ENCODE measurements around the gene STAB1.

Gene STAB1

GRCh38 chr3:52498137-52499054 is 3.3 kb downstream of the STAB1 start:
- no peak for TF ChIP-seq EZH2 (IDR thresholded peaks at IDR 0.05)
- no peak for TF ChIP-seq POLR2AphosphoS5 (IDR thresholded peaks at IDR 0.05; ENCODE audit: borderline replicate concordance, low read depth, low read length)
- no peak for TF ChIP-seq FOXP2 (optimal IDR thresholded peaks at IDR 0.05; ENCODE audit: control extremely low read depth, extremely low read length, insufficient read depth)
- H3K9me3 ChIP-seq (ENCODE audit: low read depth, low read length), result no peaks in the 10 kb centered on the region
- no peaks in the 10 kb centered on the region for H3K36me3 ChIP-seq (ENCODE audit: insufficient read depth, low read length)
- no peak overlapping the region for H3K27ac ChIP-seq
- no peak for DNase-seq (ENCODE audit: low read depth, low spot score)
- no peak overlapping the region for H3K9ac ChIP-seq (ENCODE audit: insufficient read length)
- no peak overlapping the region for H3K4me3 ChIP-seq

GRCh38 chr3:52501046-52501445 is 5.9 kb downstream of the STAB1 start:
- TF ChIP-seq POLR2AphosphoS5 (IDR thresholded peaks at IDR 0.05; ENCODE audit: borderline replicate concordance, low read depth, low read length) (no peak), FOXP2 (optimal IDR thresholded peaks at IDR 0.05; ENCODE audit: control extremely low read depth, extremely low read length, insufficient read depth) (no peak), EZH2 (IDR thresholded peaks at IDR 0.05) (no peak)
- Histone ChIP-seq H3K36me3 (ENCODE audit: insufficient read depth, low read length) (no peaks in the 10 kb centered on the region), H3K4me3 (no peak overlapping the region), H3K27ac (no peak overlapping the region), H3K9ac (ENCODE audit: insufficient read length) (no peak overlapping the region), H3K9me3 (ENCODE audit: low read depth, low read length) (no peaks in the 10 kb centered on the region)
- DNase-seq (ENCODE audit: low read depth, low spot score), result no peak

GRCh38 chr3:52502001-52502400 is 6.9 kb downstream of the STAB1 start:
- no peaks in the 10 kb centered on the region for H3K9me3 ChIP-seq (ENCODE audit: low read depth, low read length)
- H3K9ac ChIP-seq (ENCODE audit: insufficient read length), result no peak overlapping the region
- no peak for TF ChIP-seq FOXP2 (optimal IDR thresholded peaks at IDR 0.05; ENCODE audit: control extremely low read depth, extremely low read length, insufficient read depth)
- no peak for TF ChIP-seq POLR2AphosphoS5 (IDR thresholded peaks at IDR 0.05; ENCODE audit: borderline replicate concordance, low read depth, low read length)
- no peak for TF ChIP-seq EZH2 (IDR thresholded peaks at IDR 0.05)
- no peak overlapping the region for H3K4me3 ChIP-seq
- no peak for DNase-seq (ENCODE audit: low read depth, low spot score)
- H3K36me3 ChIP-seq (ENCODE audit: insufficient read depth, low read length), result no peaks in the 10 kb centered on the region
- H3K27ac ChIP-seq, result no peak overlapping the region

- no peak for DNase-seq (ENCODE audit: low read depth, low spot score)
- Histone ChIP-seq H3K27ac (no peak overlapping the region), H3K36me3 (ENCODE audit: insufficient read depth, low read length) (no peaks in the 10 kb centered on the region), H3K9me3 (ENCODE audit: low read depth, low read length) (no peaks in the 10 kb centered on the region), H3K4me3 (no peak overlapping the region), H3K9ac (ENCODE audit: insufficient read length) (no peak overlapping the region)
- TF ChIP-seq EZH2 (IDR thresholded peaks at IDR 0.05), result no peak
- no peak for TF ChIP-seq FOXP2 (optimal IDR thresholded peaks at IDR 0.05; ENCODE audit: control extremely low read depth, extremely low read length, insufficient read depth)
- TF ChIP-seq POLR2AphosphoS5 (IDR thresholded peaks at IDR 0.05; ENCODE audit: borderline replicate concordance, low read depth, low read length), result no peak
Observed at GRCh38 chr3:52502808-52503350, 7.7 kb downstream of the STAB1 start.

- no peak for DNase-seq (ENCODE audit: low read depth, low spot score)
- Histone ChIP-seq H3K9me3 (ENCODE audit: low read depth, low read length) (no peaks in the 10 kb centered on the region), H3K36me3 (ENCODE audit: insufficient read depth, low read length) (no peaks in the 10 kb centered on the region), H3K4me3 (no peak overlapping the region), H3K9ac (ENCODE audit: insufficient read length) (no peak overlapping the region), H3K27ac (no peak overlapping the region)
- TF ChIP-seq FOXP2 (optimal IDR thresholded peaks at IDR 0.05; ENCODE audit: control extremely low read depth, extremely low read length, insufficient read depth) (no peak), POLR2AphosphoS5 (IDR thresholded peaks at IDR 0.05; ENCODE audit: borderline replicate concordance, low read depth, low read length) (no peak), EZH2 (IDR thresholded peaks at IDR 0.05) (no peak)
Observed at GRCh38 chr3:52503788-52504424, 8.8 kb downstream of the STAB1 start.

- Histone ChIP-seq H3K9me3 (ENCODE audit: low read depth, low read length) (no peaks in the 10 kb centered on the region), H3K9ac (ENCODE audit: insufficient read length) (no peak overlapping the region), H3K4me3 (no peak overlapping the region), H3K27ac (no peak overlapping the region), H3K36me3 (ENCODE audit: insufficient read depth, low read length) (no peaks in the 10 kb centered on the region)
- no peak for TF ChIP-seq POLR2AphosphoS5 (IDR thresholded peaks at IDR 0.05; ENCODE audit: borderline replicate concordance, low read depth, low read length)
- TF ChIP-seq FOXP2 (optimal IDR thresholded peaks at IDR 0.05; ENCODE audit: control extremely low read depth, extremely low read length, insufficient read depth), result no peak
- no peak for TF ChIP-seq EZH2 (IDR thresholded peaks at IDR 0.05)
- DNase-seq (ENCODE audit: low read depth, low spot score), result no peak
Observed at GRCh38 chr3:52504977-52505376, 9.8 kb downstream of the STAB1 start.

GRCh38 chr3:52506266-52506966 is 11.3 kb downstream of the STAB1 start:
- no peaks in the 10 kb centered on the region for H3K36me3 ChIP-seq (ENCODE audit: insufficient read depth, low read length)
- no peaks in the 10 kb centered on the region for H3K9me3 ChIP-seq (ENCODE audit: low read depth, low read length)
- H3K4me3 ChIP-seq, result no peak overlapping the region
- H3K27ac ChIP-seq, result no peak overlapping the region
- no peak for TF ChIP-seq POLR2AphosphoS5 (IDR thresholded peaks at IDR 0.05; ENCODE audit: borderline replicate concordance, low read depth, low read length)
- TF ChIP-seq FOXP2 (optimal IDR thresholded peaks at IDR 0.05; ENCODE audit: control extremely low read depth, extremely low read length, insufficient read depth), result no peak
- no peak for TF ChIP-seq EZH2 (IDR thresholded peaks at IDR 0.05)
- no peak for DNase-seq (ENCODE audit: low read depth, low spot score)
- H3K9ac ChIP-seq (ENCODE audit: insufficient read length), result no peak overlapping the region

GRCh38 chr3:52507359-52507758 is 12.2 kb downstream of the STAB1 start:
- Histone ChIP-seq H3K4me3 (no peak overlapping the region), H3K9me3 (ENCODE audit: low read depth, low read length) (no peaks in the 10 kb centered on the region), H3K9ac (ENCODE audit: insufficient read length) (no peak overlapping the region), H3K36me3 (ENCODE audit: insufficient read depth, low read length) (no peaks in the 10 kb centered on the region), H3K27ac (no peak overlapping the region)
- no peak for DNase-seq (ENCODE audit: low read depth, low spot score)
- no peak for TF ChIP-seq EZH2 (IDR thresholded peaks at IDR 0.05)
- no peak for TF ChIP-seq FOXP2 (optimal IDR thresholded peaks at IDR 0.05; ENCODE audit: control extremely low read depth, extremely low read length, insufficient read depth)
- TF ChIP-seq POLR2AphosphoS5 (IDR thresholded peaks at IDR 0.05; ENCODE audit: borderline replicate concordance, low read depth, low read length), result no peak

Data from SK-N-MC (cell line).